Fibroblast of pulmonary artery (primary cell): ENCODE data around the gene DNAJC1.
"Not testable (repeated sequence)": the region's sequence is repeated elsewhere in the genome, so short reads cannot be mapped to it uniquely, and the experiment has no call there.

Experiments used
- DNase-seq: peaks from one replicate; pipeline ENCODE4 v3.0.0-alpha.2; 2010; ENCODE audit warnings: low read depth
- H3K4me3 ChIP-seq: replicated peaks from 2 replicates; pipeline ENCODE4 v1.5.1; 2011; ENCODE audit warnings: low read depth, mild to moderate bottlenecking, control low read depth, low read length, moderate library complexity
- TF ChIP-seq, protein P1 (sequence below): IDR thresholded peaks from 2 replicates; pipeline ENCODE4 v1.5.1; 2011; ENCODE audit warnings: mild to moderate bottlenecking, control low read depth, low read length, inconsistent platforms; ENCODE audit errors: missing control alignments

The DNAJC1 gene

DNA sequence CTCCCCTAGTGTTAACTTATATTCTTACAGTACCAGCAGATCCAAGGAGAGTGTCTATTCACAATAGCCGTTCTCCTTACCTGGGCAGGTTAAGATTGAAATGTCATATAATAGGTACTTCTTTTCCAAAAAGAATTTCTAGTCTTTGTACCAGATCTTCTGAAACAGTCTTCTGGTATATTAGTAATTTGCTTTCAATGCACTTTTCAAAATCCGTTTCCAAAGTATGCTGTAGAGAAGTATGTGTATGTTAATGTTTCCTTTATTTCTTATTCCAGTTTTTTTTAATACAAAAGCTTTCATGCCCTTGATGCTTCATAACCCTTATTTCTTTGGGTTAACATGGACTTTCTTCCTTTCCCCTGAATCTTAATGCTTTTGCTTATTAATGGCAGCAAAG, 281.3 kb downstream of the DNAJC1 start:
- H3K4me3 ChIP-seq: no peak overlapping the region
- TF ChIP-seq, protein P1, sequence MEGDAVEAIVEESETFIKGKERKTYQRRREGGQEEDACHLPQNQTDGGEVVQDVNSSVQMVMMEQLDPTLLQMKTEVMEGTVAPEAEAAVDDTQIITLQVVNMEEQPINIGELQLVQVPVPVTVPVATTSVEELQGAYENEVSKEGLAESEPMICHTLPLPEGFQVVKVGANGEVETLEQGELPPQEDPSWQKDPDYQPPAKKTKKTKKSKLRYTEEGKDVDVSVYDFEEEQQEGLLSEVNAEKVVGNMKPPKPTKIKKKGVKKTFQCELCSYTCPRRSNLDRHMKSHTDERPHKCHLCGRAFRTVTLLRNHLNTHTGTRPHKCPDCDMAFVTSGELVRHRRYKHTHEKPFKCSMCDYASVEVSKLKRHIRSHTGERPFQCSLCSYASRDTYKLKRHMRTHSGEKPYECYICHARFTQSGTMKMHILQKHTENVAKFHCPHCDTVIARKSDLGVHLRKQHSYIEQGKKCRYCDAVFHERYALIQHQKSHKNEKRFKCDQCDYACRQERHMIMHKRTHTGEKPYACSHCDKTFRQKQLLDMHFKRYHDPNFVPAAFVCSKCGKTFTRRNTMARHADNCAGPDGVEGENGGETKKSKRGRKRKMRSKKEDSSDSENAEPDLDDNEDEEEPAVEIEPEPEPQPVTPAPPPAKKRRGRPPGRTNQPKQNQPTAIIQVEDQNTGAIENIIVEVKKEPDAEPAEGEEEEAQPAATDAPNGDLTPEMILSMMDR: no peak
- no peak for DNase-seq

DNA sequence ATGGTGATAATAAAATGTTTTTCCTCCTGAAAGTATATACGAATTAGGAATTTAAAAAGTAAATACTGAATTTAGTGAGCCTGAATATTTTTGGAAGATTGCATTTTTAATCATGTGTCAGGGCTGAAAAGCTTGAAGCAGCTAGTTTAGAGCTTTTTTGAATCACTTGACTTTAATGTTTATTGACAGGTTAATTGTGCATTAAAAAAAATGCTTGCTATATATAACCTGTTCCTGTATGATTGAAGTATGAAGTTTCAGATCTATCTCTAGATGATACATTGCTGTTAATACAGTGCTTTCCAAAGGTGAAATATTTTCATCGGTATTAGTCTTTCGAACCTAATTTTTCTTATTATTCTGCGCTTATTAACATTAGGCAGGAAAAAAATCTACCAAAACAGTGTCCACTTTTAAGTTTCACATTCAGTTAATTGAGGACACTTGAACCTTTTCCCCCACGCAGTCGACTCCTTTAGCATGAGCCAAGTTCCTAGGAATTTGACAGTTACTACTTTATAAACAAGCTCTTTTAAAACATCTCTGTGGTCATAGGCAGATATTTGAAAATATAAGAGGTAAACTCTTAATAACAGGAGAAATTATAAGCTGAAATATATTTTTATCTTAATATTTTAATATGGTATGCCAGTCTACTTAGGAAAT, 282.4 kb downstream of the DNAJC1 start:
- H3K4me3 ChIP-seq: no peak overlapping the region
- TF ChIP-seq, protein P1: no peak
- no peak for DNase-seq

DNA sequence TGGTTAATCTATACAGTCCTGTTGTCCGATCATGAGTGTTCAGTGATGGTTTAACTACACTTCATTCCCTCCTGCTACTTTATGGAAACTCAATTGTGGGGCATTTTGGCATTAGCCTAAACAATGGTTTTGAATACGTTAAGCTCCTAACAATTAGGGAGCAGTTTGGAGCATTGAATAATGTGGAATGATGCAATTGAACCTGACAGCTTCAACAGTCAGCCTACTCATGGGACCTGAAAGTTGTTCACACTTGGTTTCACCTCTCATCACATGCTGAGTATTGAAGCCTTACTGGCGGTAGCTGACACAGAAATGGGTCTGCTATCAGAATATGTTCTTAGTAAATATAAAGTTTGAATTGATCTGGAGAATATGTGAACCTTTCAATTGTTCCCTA, 283.4 kb downstream of the DNAJC1 start:
- TF ChIP-seq, protein P1: no peak
- no peak for DNase-seq
- H3K4me3 ChIP-seq: no peak overlapping the region

DNA sequence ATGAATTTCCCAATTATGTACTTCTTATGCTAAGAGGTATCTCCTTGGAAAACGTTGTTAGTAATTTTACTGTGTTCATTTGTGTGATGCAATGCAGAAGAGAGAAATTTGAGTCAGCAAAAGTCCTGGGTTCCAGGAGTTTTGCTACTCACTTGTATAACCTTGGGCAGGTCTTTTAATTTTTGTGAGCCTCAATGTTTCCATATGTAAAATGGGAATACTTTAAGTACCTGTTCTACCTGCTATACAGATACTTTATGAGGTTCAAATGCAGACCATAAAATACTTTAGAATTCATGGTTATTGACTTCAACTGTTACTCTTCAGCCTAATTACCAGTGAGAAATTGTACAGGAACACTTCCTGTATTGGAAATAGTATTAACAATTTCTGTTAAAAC, 284.0 kb downstream of the DNAJC1 start:
- no peak for DNase-seq
- H3K4me3 ChIP-seq: no peak overlapping the region
- TF ChIP-seq, protein P1: no peak

DNA sequence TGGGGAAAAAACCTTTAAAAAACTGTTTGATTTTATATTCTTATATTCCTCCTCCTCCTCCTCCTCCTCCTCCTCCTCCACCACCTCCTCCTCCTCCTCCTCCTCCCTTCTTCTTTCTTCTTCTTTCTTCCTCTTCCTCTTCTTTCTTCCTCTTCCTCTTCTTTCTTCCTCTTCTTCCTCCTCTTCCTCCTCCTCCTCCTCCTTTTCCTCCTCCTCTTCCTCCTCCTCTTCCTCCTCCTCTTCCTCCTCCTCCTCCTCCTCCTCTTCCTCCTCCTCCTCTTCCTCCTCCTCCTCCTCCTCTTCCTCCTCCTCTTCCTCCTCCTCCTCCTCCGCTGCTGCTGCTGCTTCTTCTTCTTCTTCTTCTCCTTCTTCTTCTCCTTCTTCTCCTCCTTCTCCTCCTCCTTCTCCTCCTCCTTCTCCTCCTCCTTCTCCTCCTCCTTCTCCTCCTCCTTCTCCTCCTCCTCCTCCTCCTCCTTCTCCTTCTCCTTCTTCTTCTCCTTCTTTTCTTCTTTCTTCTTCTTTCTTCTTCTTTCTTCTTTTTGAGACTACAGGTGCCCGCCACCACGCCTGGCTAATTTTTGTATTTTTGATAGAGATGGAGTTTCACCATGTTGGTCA, 286.0 kb downstream of the DNAJC1 start:
- DNase-seq, H3K4me3 ChIP-seq: not testable (repeated sequence)

DNA sequence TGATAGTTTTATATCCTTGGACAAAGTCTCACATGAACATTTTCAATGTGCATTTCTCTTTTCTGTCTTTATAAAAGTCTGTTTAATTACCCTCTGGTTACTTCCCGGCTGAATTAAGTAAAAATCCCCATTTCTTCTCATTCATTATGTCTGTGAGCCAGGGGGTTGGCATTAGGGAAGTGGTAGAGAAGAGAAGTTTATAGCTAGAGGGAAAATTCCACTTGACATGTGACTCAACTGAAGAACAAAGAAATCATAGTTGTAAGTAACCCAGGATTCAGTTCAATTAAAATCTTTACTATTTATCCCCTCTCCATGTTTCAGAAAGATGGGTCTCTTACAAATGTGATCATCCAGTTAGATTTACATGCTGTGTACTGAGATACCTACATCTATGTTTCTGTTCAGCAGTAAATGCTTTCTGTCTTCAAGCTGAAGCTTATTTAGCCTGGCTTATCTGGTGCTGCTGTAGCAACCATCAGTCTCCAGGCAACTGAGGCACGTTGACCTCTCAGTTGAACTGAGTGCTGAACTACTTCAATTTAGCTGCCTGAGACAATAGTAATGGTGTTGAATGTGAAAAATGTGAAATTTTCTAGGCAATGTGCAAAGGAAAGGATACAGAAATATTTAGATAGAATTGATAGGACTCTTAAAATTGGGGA, 287.9 kb downstream of the DNAJC1 start:
- no peak for DNase-seq
- no peak overlapping the region for H3K4me3 ChIP-seq
- TF ChIP-seq, protein P1: no peak

DNA sequence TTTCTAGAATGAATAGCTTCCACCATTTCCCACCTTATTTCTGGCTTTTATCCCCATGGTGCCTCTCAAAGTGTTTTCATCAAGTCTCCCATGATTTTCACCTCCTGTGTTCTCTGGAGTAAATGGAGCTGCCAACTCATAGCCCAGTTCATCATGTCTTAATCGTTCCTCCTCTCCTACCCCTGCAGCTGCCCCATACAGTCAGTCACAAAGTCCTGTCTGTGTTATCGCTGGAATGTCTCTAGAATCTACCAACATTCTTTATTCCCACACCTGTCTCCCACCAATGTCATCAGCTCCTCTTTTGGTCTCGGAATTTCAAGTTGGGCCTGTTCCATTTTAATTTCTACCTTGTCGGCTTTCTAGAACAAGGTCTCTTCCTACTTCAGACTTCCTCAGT, 290.6 kb downstream of the DNAJC1 start:
- no peak for DNase-seq
- no peak overlapping the region for H3K4me3 ChIP-seq
- TF ChIP-seq, protein P1: no peak
